Uterus (tissue), 2 donors: ENCODE measurements around the gene MOB3C.

ENCODE experiments used
- POLR2A ChIP-seq, 2 donors: fragments of 450-650 bp; IDR thresholded peaks; one replicate each; pipeline ENCODE4 v1.6.1; 2016; ENCODE audit warnings: antibody characterized with exemption in 2 of 2, mild to moderate bottlenecking in 1 of 2, moderate library complexity in 1 of 2
- TF ChIP-seq, protein P1 (sequence below), 4 experiments: fragments of 200-600 bp in 2 of 4; fragments of 450-650 bp in 2 of 4; sonication (generic) in 2 of 4; IDR thresholded peaks; one replicate each; pipeline ENCODE4 v1.5.1; 2016 to 2019; ENCODE audit warnings: antibody characterized with exemption in 4 of 4, mild to moderate bottlenecking in 2 of 4, moderate library complexity in 1 of 4

GRCh38 chr1:46615735-46616134 is 876 bp downstream of the MOB3C start:
- TF ChIP-seq POLR2A (IDR thresholded peaks at IDR 0.05): no peak
- TF ChIP-seq, protein P1, sequence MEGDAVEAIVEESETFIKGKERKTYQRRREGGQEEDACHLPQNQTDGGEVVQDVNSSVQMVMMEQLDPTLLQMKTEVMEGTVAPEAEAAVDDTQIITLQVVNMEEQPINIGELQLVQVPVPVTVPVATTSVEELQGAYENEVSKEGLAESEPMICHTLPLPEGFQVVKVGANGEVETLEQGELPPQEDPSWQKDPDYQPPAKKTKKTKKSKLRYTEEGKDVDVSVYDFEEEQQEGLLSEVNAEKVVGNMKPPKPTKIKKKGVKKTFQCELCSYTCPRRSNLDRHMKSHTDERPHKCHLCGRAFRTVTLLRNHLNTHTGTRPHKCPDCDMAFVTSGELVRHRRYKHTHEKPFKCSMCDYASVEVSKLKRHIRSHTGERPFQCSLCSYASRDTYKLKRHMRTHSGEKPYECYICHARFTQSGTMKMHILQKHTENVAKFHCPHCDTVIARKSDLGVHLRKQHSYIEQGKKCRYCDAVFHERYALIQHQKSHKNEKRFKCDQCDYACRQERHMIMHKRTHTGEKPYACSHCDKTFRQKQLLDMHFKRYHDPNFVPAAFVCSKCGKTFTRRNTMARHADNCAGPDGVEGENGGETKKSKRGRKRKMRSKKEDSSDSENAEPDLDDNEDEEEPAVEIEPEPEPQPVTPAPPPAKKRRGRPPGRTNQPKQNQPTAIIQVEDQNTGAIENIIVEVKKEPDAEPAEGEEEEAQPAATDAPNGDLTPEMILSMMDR (IDR thresholded peaks at IDR 0.05): no peak
